ENCODE data around the gene ZNF410. TPM values are rescaled to one million over a fixed set of nuclear protein-coding genes. Genes with fewer than 3 reads are reported as not detected.

Gene ZNF410
- total and polyA plus RNA-seq, 2 of the 8 experiments (the other 6 are each of a cell fraction or from before 2014, with no cell fraction given) = 11.2 to 18.9 TPM

GRCh38 chr14:73889376-73889775 is 2.7 kb downstream of the ZNF410 start:
- no peak overlapping the region for H3K27ac ChIP-seq (ENCODE audit: low read depth, low read length)
- H4K5ac ChIP-seq (ENCODE audit: insufficient read length, low read depth, low read length) = no peak overlapping the region
- H3K14ac ChIP-seq (ENCODE audit: insufficient read length) = no peak overlapping the region
- H2BK20ac ChIP-seq (ENCODE audit: low read length) = no peak overlapping the region
- H2BK15ac ChIP-seq (ENCODE audit: low read length) = no peak overlapping the region
- peaks cover 10% of the 10 kb centered on the region for H3K23me2 ChIP-seq (ENCODE audit: low read depth, low read length)
- H3K23ac ChIP-seq (ENCODE audit: insufficient read length) = no peak overlapping the region
- FAIRE-seq = no peak
- H3K56ac ChIP-seq (replicated peaks; ENCODE audit: insufficient read length, low read depth, low read length) = no peak overlapping the region
- no peak overlapping the region for H4K8ac ChIP-seq (ENCODE audit: extremely low read depth, insufficient read depth, low read length)
- H2BK120ac ChIP-seq (replicated peaks; ENCODE audit: low read depth, low read length) = no peak overlapping the region
- H2AFZ ChIP-seq (ENCODE audit: low read length) = no peak overlapping the region
- 91% methylated on average over 5 of the region's 5 CpGs; no CpG with 5 or more reads in 1 of the 2 experiments for WGBS, 2 experiments (ENCODE audit: extremely low coverage in 1 of 2, insufficient coverage in 1 of 2, insufficient read length in 1 of 2, insufficient replicate concordance in 2 of 2, low coverage in 1 of 2, low lambda C conversion rate in 2 of 2, missing lambda C conversion rate in 1 of 2)
- H3K4me3 ChIP-seq (ENCODE audit: extremely low read depth in 1 of 4, insufficient read depth in 2 of 4, low read depth in 3 of 4, low read length in 4 of 4) = no peak overlapping the region
- H3K18ac ChIP-seq (ENCODE audit: extremely low read depth, low read length) = no peak overlapping the region
- H3K9ac ChIP-seq (replicated peaks in 1 of 4; ENCODE audit: extremely low read depth in 1 of 4, low read depth in 3 of 4, low read length in 3 of 4) = no peak overlapping the region
- no peaks in the 10 kb centered on the region for H3K27me3 ChIP-seq (replicated peaks in 1 of 4; ENCODE audit: control insufficient read depth in 3 of 4, extremely low read depth in 1 of 4, insufficient read depth in 3 of 4, low read length in 3 of 4)
- peaks cover 3 to 43% of the 10 kb centered on the region in 2 experiments; a peak in 3 of 4 replicates for H3K79me2 ChIP-seq (ENCODE audit: control insufficient read depth in 1 of 2, insufficient read depth in 2 of 2, low read length in 2 of 2)
- ChIA-PET POLR2A (ENCODE audit: partially characterized antibody) (interaction anchor here (0.6 kb wide), 1 partner anchor 198 kb away, joined by 4 read pairs; no protein-coding TSS in a partner anchor), CTCF (ENCODE audit: partially characterized antibody) (interaction anchor here (0.6 kb wide), 2 partner anchors 156 to 356 kb away, joined by 3 read pairs; no protein-coding TSS in a partner anchor)
- peaks cover 0 to 11% (median 6%) of the 10 kb centered on the region in 4 experiments; a peak in 5 of 8 replicates for H3K36me3 ChIP-seq (ENCODE audit: control insufficient read depth in 2 of 4, insufficient read depth in 4 of 4, low read length in 3 of 4)
- no peak overlapping the region for H3K4me2 ChIP-seq (ENCODE audit: insufficient read depth in 1 of 2, low read depth in 2 of 2, low read length in 2 of 2)
- no peak for DNase-seq (ENCODE audit: low read depth in 1 of 2, low spot score in 2 of 2)
- H4K20me1 ChIP-seq (replicated peaks in 1 of 2; ENCODE audit: control insufficient read depth in 1 of 2, insufficient read depth in 2 of 2, low read length in 2 of 2) = no peaks in the 10 kb centered on the region
- H3K9me3 ChIP-seq (ENCODE audit: insufficient read depth in 2 of 2, low read depth in 1 of 2, low read length in 1 of 2) = no peaks in the 10 kb centered on the region
- peaks cover 0 to 2% (median 0%) of the 10 kb centered on the region in 4 experiments; a peak in 1 of 7 replicates for H3K4me1 ChIP-seq (replicated peaks in 1 of 4; ENCODE audit: control insufficient read depth in 3 of 4, insufficient read depth in 4 of 4, low read length in 3 of 4)
- H3K79me1 ChIP-seq (ENCODE audit: low read depth, low read length) = no peaks in the 10 kb centered on the region
- H3K4ac ChIP-seq (replicated peaks; ENCODE audit: insufficient read length, low read depth, low read length) = no peak overlapping the region
- H4K91ac ChIP-seq (replicated peaks; ENCODE audit: insufficient read length, low read length) = no peak overlapping the region
- TF ChIP-seq USF2 (IDR thresholded peaks at IDR 0.05; ENCODE audit: low read length) (no peak), KDM4A (IDR thresholded peaks at IDR 0.05; ENCODE audit: low read depth, low read length, severe bottlenecking) (no peak), BACH1 (IDR thresholded peaks at IDR 0.05; ENCODE audit: low read length) (no peak), NRF1 (IDR thresholded peaks at IDR 0.05; ENCODE audit: low read depth, low read length) (no peak), RBBP5 (IDR thresholded peaks at IDR 0.05; ENCODE audit: borderline replicate concordance, low read depth, low read length) (no peak), BRCA1 (IDR thresholded peaks at IDR 0.05; ENCODE audit: low read depth, low read length) (no peak), SIRT6 (IDR thresholded peaks at IDR 0.05; ENCODE audit: low read length) (no peak), CBX8 (IDR thresholded peaks at IDR 0.05; ENCODE audit: borderline replicate concordance, low read depth, low read length) (no peak), SP2 (IDR thresholded peaks at IDR 0.05; ENCODE audit: low read length) (no peak), FOSL1 (IDR thresholded peaks at IDR 0.05; ENCODE audit: insufficient read depth, low read depth, low read length) (no peak), NANOG (IDR thresholded peaks at IDR 0.05; ENCODE audit: insufficient read depth, low read depth, low read length, poor library complexity, severe bottlenecking) (no peak)
- H2BK5ac ChIP-seq (ENCODE audit: low read depth, low read length) = no peak overlapping the region; the same call in 1 of the 2 replicates
- H2AK5ac ChIP-seq (ENCODE audit: low read depth, low read length) = no peak overlapping the region
- no peak overlapping the region for H2BK12ac ChIP-seq (ENCODE audit: low read depth, low read length)

All from H1 (cell line).